ENCODE measurements around the gene BHLHE40. TPM values are rescaled to one million over a fixed set of nuclear protein-coding genes. Genes with fewer than 3 reads are reported as not detected.

Gene BHLHE40
- total RNA-seq, 1 donor from 2014 or later, result 42.9 TPM

GRCh38 chr3:4938281-4938982, 40.8 kb upstream of the BHLHE40 start:
- FAIRE-seq, result no peak
- Histone ChIP-seq H3K36me3 (ENCODE audit: control insufficient read depth, insufficient read depth, low read length) (no peaks in the 10 kb centered on the region), H3K27me3 (ENCODE audit: control insufficient read depth, insufficient read depth, low read length) (no peaks in the 10 kb centered on the region), H3K4me3 (ENCODE audit: low read depth, low read length) (no peak overlapping the region)
- no peak for DNase-seq (ENCODE audit: low read depth)
- no peak for TF ChIP-seq CTCF (IDR thresholded peaks at IDR 0.05; ENCODE audit: insufficient read depth, low read length, severe bottlenecking)

GRCh38 chr3:4939276-4939675, 40.0 kb upstream of the BHLHE40 start:
- Histone ChIP-seq H3K36me3 (ENCODE audit: control insufficient read depth, insufficient read depth, low read length) (no peaks in the 10 kb centered on the region), H3K27me3 (ENCODE audit: control insufficient read depth, insufficient read depth, low read length) (no peaks in the 10 kb centered on the region), H3K4me3 (ENCODE audit: low read depth, low read length) (no peak overlapping the region)
- DNase-seq (ENCODE audit: low read depth), result no peak
- TF ChIP-seq CTCF (IDR thresholded peaks at IDR 0.05; ENCODE audit: insufficient read depth, low read length, severe bottlenecking), result no peak
- FAIRE-seq, result no peak

- H3K27me3 ChIP-seq (ENCODE audit: control insufficient read depth, insufficient read depth, low read length), result no peaks in the 10 kb centered on the region
- TF ChIP-seq CTCF (IDR thresholded peaks at IDR 0.05; ENCODE audit: insufficient read depth, low read length, severe bottlenecking), result no peak
- H3K4me3 ChIP-seq (ENCODE audit: low read depth, low read length), result no peak overlapping the region
- no peaks in the 10 kb centered on the region for H3K36me3 ChIP-seq (ENCODE audit: control insufficient read depth, insufficient read depth, low read length)
- DNase-seq (ENCODE audit: low read depth) (no peak), FAIRE-seq (no peak)
Observed at GRCh38 chr3:4940985-4941384, 38.3 kb upstream of the BHLHE40 start.

GRCh38 chr3:4943549-4943948, 35.7 kb upstream of the BHLHE40 start:
- H3K27me3 ChIP-seq (ENCODE audit: control insufficient read depth, insufficient read depth, low read length), result no peaks in the 10 kb centered on the region
- H3K4me3 ChIP-seq (ENCODE audit: low read depth, low read length), result no peak overlapping the region
- FAIRE-seq (no peak), DNase-seq (ENCODE audit: low read depth) (no peak)
- peak; percentile 31 for TF ChIP-seq CTCF (IDR thresholded peaks at IDR 0.05; ENCODE audit: insufficient read depth, low read length, severe bottlenecking)
- no peaks in the 10 kb centered on the region for H3K36me3 ChIP-seq (ENCODE audit: control insufficient read depth, insufficient read depth, low read length)

- TF ChIP-seq CTCF (IDR thresholded peaks at IDR 0.05; ENCODE audit: insufficient read depth, low read length, severe bottlenecking), result no peak
- Histone ChIP-seq H3K27me3 (ENCODE audit: control insufficient read depth, insufficient read depth, low read length) (no peaks in the 10 kb centered on the region), H3K4me3 (ENCODE audit: low read depth, low read length) (no peak overlapping the region), H3K36me3 (ENCODE audit: control insufficient read depth, insufficient read depth, low read length) (no peaks in the 10 kb centered on the region)
- FAIRE-seq (no peak), DNase-seq (ENCODE audit: low read depth) (no peak)
Observed at GRCh38 chr3:4945324-4945723, 33.9 kb upstream of the BHLHE40 start.

- Histone ChIP-seq H3K27me3 (ENCODE audit: control insufficient read depth, insufficient read depth, low read length) (no peaks in the 10 kb centered on the region), H3K36me3 (ENCODE audit: control insufficient read depth, insufficient read depth, low read length) (no peaks in the 10 kb centered on the region), H3K4me3 (ENCODE audit: low read depth, low read length) (no peak overlapping the region)
- FAIRE-seq (no peak), DNase-seq (ENCODE audit: low read depth) (no peak)
- no peak for TF ChIP-seq CTCF (IDR thresholded peaks at IDR 0.05; ENCODE audit: insufficient read depth, low read length, severe bottlenecking)
Observed at GRCh38 chr3:4947028-4947427, 32.2 kb upstream of the BHLHE40 start.
